ENCODE measurements around the gene C2CD3. TPM values are rescaled to one million over a fixed set of nuclear protein-coding genes. Genes with fewer than 3 reads are reported as not detected.
A peak's percentile ranks its signal among the peaks of the same experiment; 100 is the strongest.

C2CD3 gene
- total RNA-seq, 2 donors from 2014 or later = 12.2 to 31.6 TPM

DNA sequence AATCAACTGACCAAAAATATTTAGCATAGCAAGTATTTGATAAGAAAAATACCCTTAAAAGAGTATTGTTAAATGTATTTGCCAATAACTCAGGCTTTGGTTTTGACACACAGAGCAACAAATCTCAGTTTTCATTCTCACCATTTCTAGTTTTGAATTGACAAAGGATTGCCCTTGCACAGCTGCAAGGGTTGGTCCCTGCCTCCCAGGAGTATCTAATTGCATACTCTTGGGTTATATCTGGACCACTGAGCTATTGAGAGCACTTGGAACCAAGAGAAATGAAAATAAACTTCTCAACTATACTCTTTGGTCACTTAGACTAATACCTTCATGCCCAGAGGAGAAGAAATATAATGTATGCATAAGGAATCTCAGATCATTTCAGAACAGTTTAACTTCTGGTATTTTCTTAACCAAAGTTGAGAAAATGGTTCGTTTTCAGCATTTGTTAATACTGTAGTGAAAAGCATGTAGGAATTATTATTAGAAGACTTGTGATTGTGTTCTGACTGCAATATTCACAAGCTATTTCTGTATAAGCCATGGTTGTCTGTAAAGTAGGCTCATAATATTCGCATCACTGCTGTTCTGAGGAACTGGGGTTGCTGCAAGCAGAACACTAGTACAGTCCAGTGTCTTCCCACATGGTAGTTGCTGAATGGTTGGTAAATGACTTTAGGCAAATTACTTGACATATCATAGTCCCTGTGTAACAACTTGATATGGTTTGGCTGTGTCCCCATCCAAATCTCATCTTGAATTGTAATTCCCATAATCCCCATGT, 7.9 kb downstream of the C2CD3 start:
- Histone ChIP-seq H3K4me3 (no peak overlapping the region), H3K36me3 (replicated peaks in 1 of 2; ENCODE audit: insufficient read depth in 1 of 2, low read depth in 2 of 2) (peaks cover 0 to 5% of the 10 kb centered on the region in 2 donors), H3K9me3 (no peaks in the 10 kb centered on the region), H3K27me3 (no peaks in the 10 kb centered on the region), H3K4me1 (no peaks in the 10 kb centered on the region), H3K27ac (no peak overlapping the region)
- no peak for ATAC-seq
- no peak for TF ChIP-seq CTCF (IDR thresholded peaks at IDR 0.05)
- no peak for TF ChIP-seq POLR2A (IDR thresholded peaks at IDR 0.05)
- DNase-seq = no peak
- intact Hi-C loops (cut with DNase I) = loop anchor here (10.0 kb wide), 1 partner anchor 198 kb away; no protein-coding TSS in a partner anchor
- WGBS, 2 donors = 77 to 79% methylated on average over 2 of the region's 2 CpGs

DNA sequence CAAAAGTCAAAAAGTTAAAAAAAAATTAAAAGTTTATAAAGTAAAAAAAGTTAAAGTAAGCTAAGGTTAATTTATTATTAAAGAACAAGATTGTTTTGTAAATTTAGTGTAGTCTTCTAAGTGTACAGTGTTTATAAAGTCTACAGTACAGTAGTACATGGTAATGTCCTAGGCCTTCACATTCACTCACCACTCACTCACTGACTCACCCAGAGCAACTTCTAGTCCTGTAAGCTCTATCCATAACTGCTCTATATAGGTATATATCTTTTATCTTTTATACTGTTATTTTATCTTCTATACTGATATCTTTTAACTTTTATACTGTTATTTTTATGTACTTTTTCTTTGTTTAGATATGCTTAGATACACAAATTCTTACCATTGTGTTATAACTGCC, 11.2 kb downstream of the C2CD3 start:
- Histone ChIP-seq H3K36me3 (replicated peaks in 1 of 2; ENCODE audit: insufficient read depth in 1 of 2, low read depth in 2 of 2) (peaks cover 0 to 1% of the 10 kb centered on the region in 2 donors), H3K9me3 (no peaks in the 10 kb centered on the region), H3K27me3 (no peaks in the 10 kb centered on the region), H3K4me3 (no peak overlapping the region), H3K27ac (no peak overlapping the region), H3K4me1 (no peaks in the 10 kb centered on the region)
- no peak for DNase-seq
- TF ChIP-seq POLR2A (IDR thresholded peaks at IDR 0.05) (no peak), CTCF (IDR thresholded peaks at IDR 0.05) (no peak)
- ATAC-seq = no peak
- intact Hi-C loops (cut with DNase I) = loop anchor here (10.0 kb wide), 1 partner anchor 195 kb away; no protein-coding TSS in a partner anchor

GRCh38 chr11:74157169-74157568, 13.6 kb downstream of the C2CD3 start:
- Histone ChIP-seq H3K27me3 (no peaks in the 10 kb centered on the region), H3K4me3 (no peak overlapping the region), H3K36me3 (replicated peaks in 1 of 2; ENCODE audit: insufficient read depth in 1 of 2, low read depth in 2 of 2) (no peaks in the 10 kb centered on the region), H3K27ac (no peak overlapping the region), H3K4me1 (no peaks in the 10 kb centered on the region), H3K9me3 (no peaks in the 10 kb centered on the region)
- no peak for ATAC-seq
- whole genome bisulfite sequencing, 2 donors = 76 to 93% methylated on average over 1 of the region's 1 CpG
- TF ChIP-seq CTCF (IDR thresholded peaks at IDR 0.05) = no peak
- no peak for TF ChIP-seq POLR2A (IDR thresholded peaks at IDR 0.05)
- no peak for DNase-seq
- intact Hi-C loops (cut with DNase I) = no loop called here

- TF ChIP-seq CTCF (IDR thresholded peaks at IDR 0.05) = no peak
- no peak for TF ChIP-seq POLR2A (IDR thresholded peaks at IDR 0.05)
- no peaks in the 10 kb centered on the region for H3K9me3 ChIP-seq
- H3K27ac ChIP-seq = no peak overlapping the region
- DNase-seq (peak in 1 of 4 donors; percentile 17), ATAC-seq (no peak)
- H3K4me1 ChIP-seq = no peaks in the 10 kb centered on the region
- H3K4me3 ChIP-seq = no peak overlapping the region
- intact Hi-C loops (cut with DNase I) = no loop called here
- no peaks in the 10 kb centered on the region for H3K36me3 ChIP-seq (replicated peaks in 1 of 2; ENCODE audit: insufficient read depth in 1 of 2, low read depth in 2 of 2)
- H3K27me3 ChIP-seq = no peaks in the 10 kb centered on the region
- 93 to 96% methylated on average over 1 of the region's 1 CpG for WGBS, 2 donors
Measured at GRCh38 chr11:74154620-74155281, 16.1 kb downstream of the C2CD3 start.

Measured in body of pancreas (tissue), 4 donors.